Stimulated activated naive CD8-positive, alpha-beta T cell treated with anti-CD3 and anti-CD28 coated beads, Interleukin-15, Interleukin-2, amounts not matched to agents 100 U/mL and 50 U/mL, for 24 hours (primary cell): Measurements from ENCODE around the gene EGFL8.

Source experiments
- ATAC-seq: fragments of 150-1000 bp; cut with Tn5 transposase; one replicate; pipeline ENCODE4 v1.10.0; 2021
- DNase-seq: peaks from one replicate; pipeline ENCODE4 v3.0.0; 2021

The EGFL8 gene

DNA sequence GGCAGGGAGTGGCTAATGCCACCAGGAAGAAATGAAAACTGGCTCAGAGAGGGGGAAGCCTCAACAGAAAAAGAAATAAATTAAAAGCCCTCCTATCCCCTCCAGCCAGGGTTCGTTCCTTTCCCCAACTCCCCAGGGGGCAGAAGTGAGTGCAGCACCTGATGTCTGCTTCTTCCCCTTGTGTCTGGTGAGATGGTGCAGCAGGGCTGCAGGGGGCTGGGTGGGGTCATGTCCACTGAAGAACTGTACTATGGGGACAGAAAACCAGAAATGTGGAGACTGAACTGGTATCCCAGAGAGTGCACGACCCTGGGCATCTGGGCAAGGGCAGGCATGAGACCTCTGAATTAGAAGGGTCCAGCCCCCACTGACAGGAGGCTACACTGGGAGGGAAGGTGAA is 4.0 kb downstream of the EGFL8 start:
- DNase-seq, result no peak

DNA sequence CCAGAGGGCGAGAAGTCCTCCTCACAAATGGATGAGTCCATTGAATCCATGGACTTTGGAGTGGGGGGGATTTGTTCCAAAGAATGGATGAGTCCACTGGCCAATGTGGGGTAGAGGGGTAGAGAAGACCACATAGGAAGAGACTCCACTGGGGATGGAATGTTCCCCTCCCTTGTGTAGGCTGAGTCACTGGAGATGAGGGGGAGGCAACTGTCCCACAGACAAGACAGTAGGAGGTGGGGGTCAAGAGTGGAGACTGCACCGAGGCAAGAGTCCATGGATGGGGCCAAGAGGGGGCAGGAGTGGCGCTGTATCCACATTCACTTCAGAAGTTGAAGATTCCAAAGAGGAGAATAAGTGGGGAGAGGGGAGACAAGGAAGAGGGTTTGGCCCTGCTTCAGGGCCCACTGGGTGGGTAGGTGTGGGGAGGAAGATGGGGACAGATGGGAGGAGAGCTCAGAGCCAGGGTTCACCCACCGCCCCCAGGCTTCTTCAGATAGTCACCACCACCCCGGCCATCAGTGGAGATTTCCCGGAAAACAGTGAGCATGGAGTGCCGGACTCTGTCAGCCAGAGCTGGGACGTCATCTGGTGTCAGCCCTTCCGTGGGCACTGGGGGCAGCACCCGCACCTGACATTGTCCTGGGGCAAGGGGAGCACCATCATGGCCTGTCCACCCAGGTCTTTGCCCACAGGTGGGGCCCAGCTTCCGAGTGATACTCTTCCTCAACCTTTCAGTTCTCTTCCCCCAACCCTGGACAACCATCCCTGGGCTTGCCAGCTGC is 4.6 kb downstream of the EGFL8 start:
- no peak for DNase-seq
- ATAC-seq, result no peak

More for the DNA sequence above, 4.0 kb downstream of the EGFL8 start:
- ATAC-seq, result no peak

DNA sequence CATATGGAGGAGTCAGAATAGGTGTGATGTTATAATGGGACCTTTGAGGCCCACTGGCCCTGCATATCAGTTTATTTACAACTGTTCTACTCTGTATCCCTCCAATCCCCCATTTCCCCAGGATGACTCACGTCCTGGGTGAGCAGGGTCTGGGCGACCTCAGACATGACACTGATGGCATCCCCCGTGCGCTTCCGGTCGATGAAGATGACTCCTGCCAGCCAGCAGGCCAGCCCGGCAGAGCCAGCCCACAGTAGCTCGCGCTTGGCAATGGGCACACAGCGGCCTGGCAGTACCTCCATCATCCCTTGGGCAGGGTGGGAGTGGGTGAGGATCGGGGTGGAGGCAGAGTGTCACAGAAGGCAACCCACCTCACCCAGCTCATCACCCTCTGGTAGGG is 5.9 kb downstream of the EGFL8 start:
- no peak for ATAC-seq
- DNase-seq, result no peak

DNA sequence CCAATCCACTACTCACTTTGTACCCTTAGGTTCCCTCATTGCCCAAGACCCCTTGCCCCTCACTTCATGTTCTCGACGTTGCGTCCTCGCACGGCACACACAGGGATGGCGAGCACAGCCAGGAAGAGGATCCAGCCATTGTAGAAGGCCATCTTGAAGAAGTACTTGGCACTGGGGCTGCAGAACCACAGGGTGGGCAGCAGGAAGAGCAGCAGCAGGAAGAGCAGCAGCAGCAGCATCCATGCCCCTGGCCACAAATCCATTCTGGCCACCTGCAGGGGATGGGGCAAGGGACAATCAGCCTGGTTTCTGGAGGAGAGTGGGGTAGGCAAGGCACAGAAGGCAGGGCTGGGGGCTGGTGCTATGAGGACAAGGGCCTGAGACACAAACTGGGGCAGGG is 6.8 kb downstream of the EGFL8 start:
- DNase-seq (no peak), ATAC-seq (no peak)

DNA sequence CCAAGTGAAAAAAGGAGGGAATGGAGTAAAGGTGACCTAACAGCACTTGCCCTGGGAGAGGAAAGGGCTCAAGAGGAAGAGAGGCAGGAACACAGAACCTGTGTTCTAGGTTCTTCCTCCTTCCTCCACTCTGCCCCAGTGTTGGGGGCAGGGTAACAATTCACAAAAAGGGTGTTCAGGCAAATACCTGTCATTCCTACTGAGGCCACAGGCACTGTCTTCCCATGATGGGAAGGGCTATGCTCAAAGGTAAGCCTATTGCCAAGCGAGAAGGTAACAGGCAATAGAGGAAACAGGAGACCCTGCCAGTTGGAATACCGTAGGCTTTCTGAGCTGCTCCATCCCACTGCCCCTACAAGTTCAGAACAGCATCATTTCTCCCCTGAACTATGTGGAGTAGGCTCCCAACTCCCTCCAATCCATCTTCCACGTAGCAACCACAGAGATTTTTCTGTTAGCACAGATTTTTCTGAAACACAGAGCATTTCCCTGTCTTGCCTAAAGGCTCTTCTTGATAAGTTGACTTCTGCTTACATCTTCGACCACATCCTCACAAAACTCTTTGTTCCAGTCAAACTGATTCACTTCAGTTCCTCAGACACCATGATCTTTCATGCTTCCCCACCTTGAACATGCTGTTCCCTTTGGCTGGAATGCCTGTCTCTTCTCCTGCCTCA is 8.8 kb downstream of the EGFL8 start:
- ATAC-seq (no peak), DNase-seq (no peak)

DNA sequence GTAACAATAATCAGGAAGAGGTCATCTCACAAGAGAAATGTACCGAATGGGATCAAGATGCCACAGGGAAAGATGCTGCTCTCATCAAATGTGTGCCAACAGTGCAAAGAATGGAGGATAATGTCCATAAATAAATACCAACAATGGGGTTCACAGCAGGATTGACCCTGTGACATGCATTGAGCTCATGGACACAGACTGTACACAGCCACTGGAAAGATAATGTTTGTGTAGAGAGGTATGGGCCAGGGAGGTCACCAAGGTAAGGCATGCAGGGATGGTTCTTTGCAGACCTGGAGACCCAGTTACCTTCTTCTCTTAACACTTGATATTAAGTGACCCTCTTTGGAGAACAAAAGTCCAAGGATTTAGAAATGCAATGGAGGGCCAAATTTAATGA is 10.0 kb downstream of the EGFL8 start:
- ATAC-seq (no peak), DNase-seq (no peak)

DNA sequence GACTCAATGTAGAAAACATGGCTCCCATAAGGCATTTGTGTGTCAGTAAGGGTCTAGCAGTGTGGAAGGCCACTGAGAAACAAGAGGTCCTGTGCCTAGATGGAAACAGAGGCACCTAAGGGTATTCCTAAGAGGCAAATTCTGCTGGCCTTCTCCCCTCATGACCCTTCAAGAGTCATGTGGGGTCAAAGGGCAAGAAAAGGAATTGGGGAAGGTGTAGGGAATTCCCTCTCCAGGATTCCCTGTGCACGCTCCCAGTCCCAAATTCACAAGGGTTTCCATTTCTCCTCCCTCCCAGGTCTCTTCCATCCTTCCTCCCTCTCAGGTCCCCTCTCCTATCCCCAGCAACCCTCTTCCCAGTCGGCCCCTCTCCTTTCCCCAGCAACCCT is 10.9 kb downstream of the EGFL8 start:
- no peak for ATAC-seq
- no peak for DNase-seq

DNA sequence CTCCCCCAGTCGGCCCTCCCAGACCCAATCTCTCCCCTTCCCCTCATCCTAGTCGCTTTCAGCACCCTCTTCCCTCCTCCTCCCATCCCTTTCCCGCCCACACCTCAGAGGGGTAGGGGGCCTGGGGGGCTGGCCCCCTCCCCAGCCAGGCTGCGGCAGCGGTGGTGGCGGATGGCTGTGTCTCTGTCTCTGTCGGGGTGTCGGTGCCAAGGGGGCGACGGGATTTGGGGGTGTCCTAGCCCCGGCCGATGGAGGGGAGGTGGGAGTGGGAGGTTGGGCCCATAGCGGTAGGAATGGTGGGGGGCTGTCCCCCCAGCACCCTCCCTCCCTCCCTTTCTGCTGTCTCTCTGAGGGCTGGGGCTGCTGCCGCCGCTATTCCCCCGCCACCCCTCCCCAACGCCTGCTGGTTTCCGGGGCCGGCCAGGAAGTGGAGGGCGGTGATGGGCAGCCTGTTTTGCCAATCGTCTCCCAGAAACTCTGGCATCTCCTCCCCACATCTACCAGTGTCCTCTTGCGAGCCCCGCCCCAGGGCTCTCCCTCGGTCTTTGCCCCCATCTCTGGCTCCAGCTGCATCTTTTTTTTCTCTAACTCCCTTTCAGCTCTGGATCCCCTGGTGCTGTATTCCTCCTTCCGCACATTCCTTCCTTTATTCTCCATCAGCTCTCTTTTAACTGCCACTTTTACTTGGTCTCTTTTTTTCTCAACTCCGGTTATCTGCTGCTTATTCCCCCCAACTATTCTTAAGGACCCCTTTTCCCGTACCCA is 11.5 kb downstream of the EGFL8 start, which contains the start of gene AGPAT1:
Gene AGPAT1 (minus strand): TSS at position 374 of the 765 bp plus-strand sequence. CDS start 4,588 bp downstream, outside the sequence.
- DNase-seq (peak; percentile 98), ATAC-seq (peak; percentile 66)

DNA sequence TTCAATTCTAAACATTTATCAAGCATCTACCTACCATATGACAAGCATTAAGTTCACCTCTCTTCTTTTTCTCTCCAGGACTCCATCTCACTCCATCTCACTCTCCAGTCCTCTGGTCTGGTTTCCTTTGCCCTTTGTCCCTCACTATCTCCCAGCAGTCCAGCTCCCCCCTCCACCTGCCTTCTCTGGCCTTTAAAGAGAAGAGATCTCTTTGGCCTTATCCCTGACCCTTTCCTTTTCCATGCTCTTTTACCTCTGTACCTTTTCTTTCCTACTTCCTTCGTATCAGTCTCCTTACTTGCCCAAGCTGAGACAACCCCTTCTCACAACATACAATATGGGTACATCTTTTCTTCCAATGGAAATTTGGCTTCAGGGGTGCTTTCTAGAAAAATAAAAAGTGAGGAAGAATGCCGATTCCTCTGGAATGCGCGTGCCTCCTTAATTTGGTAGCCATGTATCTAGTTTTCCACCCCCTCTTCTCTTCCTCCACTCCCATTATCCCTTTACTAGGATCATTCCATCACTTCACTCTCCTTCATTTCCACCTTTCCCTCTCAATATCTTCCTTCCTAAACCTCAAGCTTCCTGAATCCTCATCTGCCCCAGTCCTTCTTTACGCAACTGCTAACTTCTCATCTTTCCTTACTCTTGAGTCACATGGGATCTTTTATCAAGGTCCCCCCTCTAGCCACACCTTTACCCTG is 12.2 kb downstream of the EGFL8 start:
- no peak for ATAC-seq
- DNase-seq, result no peak

DNA sequence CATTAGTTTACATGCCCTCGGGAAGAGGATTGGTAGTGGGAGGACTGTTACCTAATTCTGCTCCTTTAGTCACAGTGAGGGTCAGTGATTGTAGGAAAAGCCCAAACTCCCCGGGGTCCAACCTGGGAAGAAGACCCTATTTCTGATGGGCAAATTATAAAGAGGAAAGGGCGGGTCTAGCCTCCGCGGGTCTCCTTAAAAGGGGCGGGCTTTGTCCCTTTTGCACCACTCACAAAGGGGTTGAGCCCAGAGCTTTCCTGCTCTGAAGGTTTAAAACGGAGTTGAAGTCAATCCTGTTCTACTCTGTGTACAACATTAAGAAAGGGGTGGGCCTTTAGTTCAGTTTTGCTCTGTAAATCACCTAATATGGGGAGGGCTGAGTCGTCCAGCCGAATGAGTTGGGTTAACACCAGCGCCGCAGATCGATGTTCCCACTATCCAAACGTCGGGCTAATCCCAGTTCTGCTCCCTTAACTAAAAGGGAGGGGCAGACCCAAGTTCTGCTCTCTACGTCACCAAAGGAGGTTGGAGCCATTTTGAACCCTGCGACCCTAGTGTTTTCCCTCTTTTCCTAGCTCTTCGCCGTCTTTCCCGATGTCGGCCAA is 12.9 kb downstream of the EGFL8 start:
- ATAC-seq (no peak), DNase-seq (peak; percentile 47)

DNA sequence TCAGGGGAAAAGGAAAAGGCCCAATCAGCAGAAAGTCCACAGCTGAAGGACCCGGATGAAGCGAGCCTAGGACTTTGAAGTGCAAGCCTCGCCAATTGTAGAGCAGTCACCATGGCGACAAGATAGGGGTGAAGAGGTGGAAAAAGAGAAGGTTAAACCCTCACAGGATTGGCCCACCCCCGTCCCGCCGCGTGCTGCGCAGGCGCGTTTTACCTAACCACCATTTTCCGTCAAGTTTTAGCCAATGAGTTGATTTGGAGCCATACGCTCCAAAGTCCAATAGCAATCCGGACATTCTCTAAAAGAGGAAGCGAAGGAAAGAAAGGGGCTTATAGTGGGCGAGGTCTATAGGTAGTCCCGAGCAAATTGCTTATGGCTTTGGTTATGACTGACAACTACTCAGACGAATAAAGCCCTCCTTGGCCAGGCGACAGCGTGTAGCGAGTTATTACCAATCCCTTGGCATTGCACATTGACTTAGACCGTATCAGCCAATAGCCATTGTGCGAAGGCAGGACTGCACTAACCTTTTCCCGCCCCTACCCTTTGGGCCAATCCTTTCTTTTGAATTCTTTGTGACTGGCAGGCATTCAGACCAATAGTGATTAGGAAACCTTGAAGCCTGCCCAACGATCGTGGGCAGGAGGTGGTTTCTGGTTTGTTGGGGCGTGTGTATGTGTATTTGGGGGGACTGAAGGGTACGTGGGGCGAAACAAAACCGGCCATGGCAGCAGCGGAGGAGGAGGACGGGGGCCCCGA is 13.6 kb downstream of the EGFL8 start, which contains the start of gene RNF5:
Gene RNF5 (plus strand): TSS at position 618 of the 759 bp plus-strand sequence. CDS start 107 bp downstream, at position 725.
- DNase-seq, result peak; percentile 91
- ATAC-seq, result peak; percentile 90

DNA sequence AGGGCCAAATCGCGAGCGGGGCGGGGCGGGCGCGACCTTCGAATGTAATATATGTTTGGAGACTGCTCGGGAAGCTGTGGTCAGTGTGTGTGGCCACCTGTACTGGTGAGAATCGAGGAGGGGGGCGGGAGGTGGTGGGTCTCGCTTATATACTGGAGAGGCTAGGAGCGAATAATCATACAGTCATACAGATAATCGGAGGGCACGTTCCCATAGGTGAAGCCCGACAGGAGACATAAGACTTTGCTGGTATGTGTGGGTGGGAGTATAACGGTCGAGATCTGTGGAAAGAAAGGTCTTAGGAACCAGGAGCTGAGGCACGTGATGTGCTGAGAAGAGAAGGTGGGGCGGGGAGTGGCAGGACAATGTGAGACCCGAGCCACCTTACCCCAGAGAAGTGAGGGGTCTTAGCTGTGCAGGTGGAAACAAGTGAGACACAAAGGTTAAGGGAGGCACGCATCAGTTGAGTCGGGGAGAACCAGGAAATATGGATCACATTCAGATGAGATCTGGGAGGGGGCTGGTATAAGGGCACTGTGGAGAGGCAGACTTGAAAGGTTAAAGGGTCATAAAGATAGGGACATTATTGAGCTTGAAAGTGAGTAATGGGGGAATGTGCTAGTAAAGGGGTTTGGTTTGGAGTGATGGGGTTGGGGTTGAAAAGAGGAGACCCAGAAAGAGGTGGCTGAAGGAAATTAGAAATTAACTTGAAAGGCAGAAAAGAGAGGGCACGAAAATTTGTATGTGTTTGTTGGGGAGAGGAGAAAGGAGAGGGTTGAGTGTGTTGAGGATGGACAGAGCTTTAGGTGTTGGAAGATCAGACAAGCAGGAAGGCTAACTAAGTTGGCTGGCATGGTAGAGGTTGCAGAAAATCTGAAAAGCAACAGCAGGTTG is 14.4 kb downstream of the EGFL8 start:
- ATAC-seq, result no peak
- no peak for DNase-seq

DNA sequence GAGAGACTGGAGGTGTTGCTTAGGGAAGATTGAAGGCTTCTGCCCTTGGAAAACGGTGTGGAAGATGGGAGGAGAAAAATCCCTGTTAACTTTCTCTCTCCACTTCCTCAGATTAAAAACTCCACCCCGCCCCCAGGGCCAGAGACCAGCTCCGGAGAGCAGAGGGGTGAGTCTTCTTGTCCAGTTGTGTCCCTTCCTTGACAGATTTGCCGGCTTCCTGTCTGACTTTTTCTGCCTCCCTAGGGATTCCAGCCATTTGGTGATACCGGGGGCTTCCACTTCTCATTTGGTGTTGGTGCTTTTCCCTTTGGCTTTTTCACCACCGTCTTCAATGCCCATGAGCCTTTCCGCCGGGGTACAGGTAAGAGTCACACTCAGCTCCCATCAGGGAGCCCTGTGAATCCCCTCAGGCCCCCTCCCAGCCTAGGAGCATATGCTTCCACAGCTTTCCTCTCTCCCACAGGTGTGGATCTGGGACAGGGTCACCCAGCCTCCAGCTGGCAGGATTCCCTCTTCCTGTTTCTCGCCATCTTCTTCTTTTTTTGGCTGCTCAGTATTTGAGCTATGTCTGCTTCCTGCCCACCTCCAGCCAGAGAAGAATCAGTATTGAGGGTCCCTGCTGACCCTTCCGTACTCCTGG is 15.5 kb downstream of the EGFL8 start:
- ATAC-seq (no peak), DNase-seq (no peak)

DNA sequence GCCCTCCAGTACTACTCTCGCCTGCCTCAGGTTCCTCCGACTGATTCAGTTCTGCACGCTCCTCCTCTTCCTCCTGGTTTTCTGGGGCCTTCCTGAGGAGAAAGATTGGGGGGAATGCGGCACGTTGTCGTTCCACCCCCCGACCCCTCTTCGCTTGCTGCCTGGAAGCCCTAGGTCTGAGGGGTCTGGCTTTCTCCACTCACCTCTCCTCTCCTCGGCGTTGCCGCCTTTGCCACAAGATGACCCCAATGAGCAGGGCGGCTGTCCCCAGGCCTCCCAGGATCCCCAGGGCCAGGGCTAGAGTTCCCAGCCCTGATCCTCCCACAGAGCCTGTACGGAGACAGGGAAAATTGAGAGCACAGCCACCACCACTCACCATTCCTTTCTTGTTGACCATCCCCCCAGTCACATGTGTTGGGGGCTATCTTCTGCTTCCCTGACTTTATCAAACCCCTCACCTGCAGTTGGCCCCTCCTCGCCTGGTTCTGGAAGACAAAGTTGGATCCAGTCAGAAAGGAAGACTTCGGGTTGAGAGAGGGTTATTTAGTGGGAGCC is 16.8 kb downstream of the EGFL8 start:
- ATAC-seq (no peak), DNase-seq (no peak)

DNA sequence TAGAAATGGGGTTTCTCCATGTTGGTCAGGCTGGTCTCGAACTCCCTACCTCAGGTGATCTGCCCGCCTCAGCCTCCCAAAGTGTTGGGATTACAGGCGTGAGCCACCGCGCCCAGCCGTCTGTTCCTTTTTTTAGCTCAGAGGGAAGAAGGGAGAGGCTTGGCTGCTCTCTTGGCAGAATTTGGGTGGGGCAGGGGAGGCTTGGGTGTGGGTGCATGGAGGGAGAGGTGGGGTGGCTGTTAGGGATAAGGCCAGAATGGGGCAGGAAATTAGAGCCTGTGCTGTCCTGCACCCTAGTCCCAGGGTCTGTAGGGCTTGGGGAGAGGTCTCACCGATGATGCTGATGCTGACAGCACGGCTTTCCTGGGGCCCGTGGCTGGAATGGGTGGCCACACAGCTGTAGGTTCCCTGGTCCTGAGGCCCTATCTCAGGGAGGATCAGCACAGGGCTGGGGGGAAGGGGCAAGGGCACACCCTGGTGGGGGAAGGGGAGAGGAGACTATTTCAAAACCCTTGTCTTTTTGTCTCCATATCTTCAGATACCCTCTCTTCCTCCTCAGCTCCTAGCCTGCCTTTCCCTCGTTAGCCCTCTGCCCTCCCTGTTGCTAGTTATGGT is 17.6 kb downstream of the EGFL8 start:
- no peak for ATAC-seq
- no peak for DNase-seq

DNA sequence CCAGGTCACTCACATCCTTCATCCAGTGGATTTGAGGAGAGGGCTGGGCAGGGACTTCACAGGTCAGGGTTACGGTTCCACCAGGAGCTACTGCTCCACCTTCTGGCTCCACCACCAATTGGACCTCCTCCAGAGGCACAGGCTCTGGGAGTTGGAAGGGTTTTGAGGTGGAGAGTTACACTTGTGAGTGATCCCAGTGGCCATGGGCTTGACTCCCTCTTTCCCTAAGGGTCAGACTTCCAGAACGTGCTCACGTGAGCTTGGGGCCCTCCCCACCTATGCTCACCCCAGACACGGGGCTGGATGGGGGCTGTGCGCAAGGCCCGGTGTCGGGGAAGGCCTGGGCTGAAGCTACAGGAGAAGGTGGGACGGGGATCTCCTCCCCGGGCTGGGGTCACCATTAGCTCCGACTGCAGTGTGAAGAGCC is 18.2 kb downstream of the EGFL8 start:
- DNase-seq (no peak), ATAC-seq (no peak)

DNA sequence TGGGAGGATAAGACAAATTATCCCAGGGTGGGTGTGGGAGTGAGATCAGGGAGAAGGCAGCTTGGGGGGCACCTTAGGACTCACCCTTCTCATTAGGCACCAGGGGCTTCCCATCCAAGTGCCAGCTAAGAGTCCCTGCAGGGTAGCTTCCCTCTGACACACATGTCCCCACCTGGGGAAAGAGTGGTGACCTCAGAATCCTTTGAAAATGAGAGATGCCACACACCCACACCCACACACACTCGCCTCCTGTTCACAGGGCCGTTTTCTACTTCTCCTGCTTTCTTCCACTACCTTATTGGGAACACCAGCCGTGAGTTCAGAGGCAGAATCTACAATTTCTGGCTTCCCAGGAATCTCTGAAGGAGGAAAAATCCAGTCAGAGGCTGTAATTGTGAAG is 18.6 kb downstream of the EGFL8 start:
- no peak for ATAC-seq
- DNase-seq, result no peak

DNA sequence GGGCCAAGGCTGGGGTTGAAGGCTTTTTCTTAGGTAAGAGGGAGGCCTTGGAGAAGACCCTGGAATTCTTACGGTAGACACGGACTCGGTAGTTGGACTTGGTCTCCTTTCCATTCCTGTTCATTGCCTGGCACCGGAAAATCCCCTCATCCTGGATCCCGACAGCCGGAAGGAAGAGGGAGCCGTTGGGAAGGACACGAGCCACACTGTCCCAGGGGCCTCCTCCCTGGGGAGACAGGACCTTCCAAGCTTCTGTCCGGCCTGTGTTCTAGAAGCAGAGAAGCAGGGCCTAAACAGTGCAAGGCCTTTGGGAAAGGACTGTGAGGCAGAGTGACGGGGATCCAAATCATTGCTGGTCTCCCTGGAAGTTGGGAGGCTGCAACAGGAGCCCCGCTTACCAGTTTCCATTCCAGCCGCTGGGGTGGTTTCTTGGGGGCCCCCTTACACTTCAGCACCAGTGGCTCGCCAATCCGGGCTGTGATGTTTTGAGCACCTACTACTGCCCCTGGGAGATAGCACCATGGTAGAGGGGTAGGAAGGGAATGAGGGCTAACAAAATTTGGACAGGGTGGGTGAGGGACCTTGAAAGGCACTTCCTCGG is 19.2 kb downstream of the EGFL8 start:
- DNase-seq (no peak), ATAC-seq (no peak)
